ENCODE results near the gene WDR35.
"Not testable (repeated sequence)": the region's sequence is repeated elsewhere in the genome, so short reads cannot be mapped to it uniquely, and the experiment has no call there.

- TF ChIP-seq CTCF (conservative IDR thresholded peaks at IDR 0.05 in 1 of 2, IDR thresholded peaks at IDR 0.05 in 1 of 2; ENCODE audit: extremely low read depth in 1 of 2, insufficient read depth in 1 of 2, low read depth in 1 of 2, low read length in 2 of 2); EZH2 (IDR thresholded peaks at IDR 0.05; ENCODE audit: borderline replicate concordance, low read length): not testable (repeated sequence)
Observed at GRCh38 chr2:19922188-19922587, 67.7 kb downstream of the WDR35 start.
